ENCODE measurements around the gene VPS50.

- TF ChIP-seq EZH2 (IDR thresholded peaks at IDR 0.05), result no peak
- no peak for TF ChIP-seq POLR2AphosphoS5 (IDR thresholded peaks at IDR 0.05; ENCODE audit: borderline replicate concordance, low read depth, low read length)
These were observed 61.1 kb downstream of the VPS50 start for GRCh38 chr7:93293229-93293628.
